NCI-H1436 treated with DMSO at 0.1 percent for 48 hours (cell line): ENCODE data around the gene PARVA.

ENCODE experiments used
- DNase-seq: peaks from one replicate; lab custom pipeline; 2025; lab: John Stamatoyannopoulos, UW

Gene PARVA

GRCh38 chr11:12433121-12433520 lies 55.8 kb downstream of the PARVA start:
- DNase-seq = no peak

- DNase-seq = no peak
Observed at GRCh38 chr11:12433571-12434324, 56.4 kb downstream of the PARVA start.

- no peak for DNase-seq
Observed at GRCh38 chr11:12434325-12434654, 56.9 kb downstream of the PARVA start.

GRCh38 chr11:12435264-12435663 lies 57.9 kb downstream of the PARVA start:
- DNase-seq = no peak

- no peak for DNase-seq
Observed at GRCh38 chr11:12436266-12436665, 58.9 kb downstream of the PARVA start.

GRCh38 chr11:12438291-12438690 lies 60.9 kb downstream of the PARVA start:
- no peak for DNase-seq

- DNase-seq = no peak
Observed at GRCh38 chr11:12439615-12440014, 62.2 kb downstream of the PARVA start.

GRCh38 chr11:12440565-12440964 lies 63.2 kb downstream of the PARVA start:
- no peak for DNase-seq

GRCh38 chr11:12441231-12441861 lies 64.0 kb downstream of the PARVA start:
- no peak for DNase-seq

- DNase-seq = no peak
Observed at GRCh38 chr11:12444601-12445000, 67.2 kb downstream of the PARVA start.

- DNase-seq = no peak
Observed at GRCh38 chr11:12445001-12445400, 67.6 kb downstream of the PARVA start.

- DNase-seq = no peak
Observed at GRCh38 chr11:12446863-12447262, 69.5 kb downstream of the PARVA start.

- no peak for DNase-seq
Observed at GRCh38 chr11:12448131-12448939, 71.0 kb downstream of the PARVA start.

GRCh38 chr11:12449961-12450715 lies 72.8 kb downstream of the PARVA start:
- DNase-seq = no peak

GRCh38 chr11:12451179-12451814 lies 73.9 kb downstream of the PARVA start:
- DNase-seq = no peak

- no peak for DNase-seq
Observed at GRCh38 chr11:12453243-12453642, 75.9 kb downstream of the PARVA start.

- no peak for DNase-seq
Observed at GRCh38 chr11:12454782-12455181, 77.4 kb downstream of the PARVA start.

- no peak for DNase-seq
Observed at GRCh38 chr11:12455938-12456337, 78.6 kb downstream of the PARVA start.

- DNase-seq = no peak
Observed at GRCh38 chr11:12456651-12457579, 79.5 kb downstream of the PARVA start.

- no peak for DNase-seq
Observed at GRCh38 chr11:12458042-12458441, 80.7 kb downstream of the PARVA start.

- no peak for DNase-seq
Observed at GRCh38 chr11:12459374-12459773, 82.0 kb downstream of the PARVA start.
